HG03565 (cell line): ENCODE results near the gene NEIL1.

Source experiments
- ATAC-seq: cut with Tn5 transposase; IDR thresholded peaks from one replicate; pipeline ENCODE4 v1.9.1; 2021; ENCODE audit warnings: mild to moderate bottlenecking, moderate library complexity; ENCODE audit not compliant: unreplicated experiment

NEIL1 gene

GRCh38 chr15:75356006-75356405 lies 9.2 kb downstream of the NEIL1 start:
- no peak for ATAC-seq

GRCh38 chr15:75356517-75356916 lies 9.7 kb downstream of the NEIL1 start:
- ATAC-seq = no peak

GRCh38 chr15:75357976-75358673 lies 11.3 kb downstream of the NEIL1 start:
- no peak for ATAC-seq

GRCh38 chr15:75358771-75359536 lies 12.1 kb downstream of the NEIL1 start:
- ATAC-seq = no peak

- ATAC-seq = no peak
Observed at GRCh38 chr15:75359537-75360250, 12.9 kb downstream of the NEIL1 start.

- ATAC-seq = no peak
Observed at GRCh38 chr15:75360391-75360790, 13.6 kb downstream of the NEIL1 start.

- ATAC-seq = no peak
Observed at GRCh38 chr15:75360856-75361255, 14.0 kb downstream of the NEIL1 start.

- no peak for ATAC-seq
Observed at GRCh38 chr15:75361361-75361988, 14.6 kb downstream of the NEIL1 start.

- no peak for ATAC-seq
Observed at GRCh38 chr15:75361989-75362641, 15.3 kb downstream of the NEIL1 start.

- no peak for ATAC-seq
Observed at GRCh38 chr15:75362642-75363249, 15.9 kb downstream of the NEIL1 start.

- ATAC-seq = no peak
Observed at GRCh38 chr15:75363786-75364185, 16.9 kb downstream of the NEIL1 start.

- no peak for ATAC-seq
Observed at GRCh38 chr15:75364881-75365280, 18.0 kb downstream of the NEIL1 start.

- no peak for ATAC-seq
Observed at GRCh38 chr15:75366163-75366562, 19.3 kb downstream of the NEIL1 start.

- no peak for ATAC-seq
Observed at GRCh38 chr15:75367006-75367405, 20.2 kb downstream of the NEIL1 start.

GRCh38 chr15:75367406-75367912 lies 20.6 kb downstream of the NEIL1 start:
- no peak for ATAC-seq

GRCh38 chr15:75367913-75368688 lies 21.3 kb downstream of the NEIL1 start, which contains the start of gene MAN2C1:
Gene MAN2C1, minus strand, starts transcription at chr15:75368607. Its CDS starts 24 bp downstream, at chr15:75368583.
- peak; percentile 89 for ATAC-seq

GRCh38 chr15:75368689-75369239 lies 21.9 kb downstream of the NEIL1 start:
- no peak for ATAC-seq

- no peak for ATAC-seq
Observed at GRCh38 chr15:75369897-75370581, 23.2 kb downstream of the NEIL1 start.
